AG08395 (cell line): ENCODE results near the gene RAB9B.
A peak's percentile ranks its signal among the peaks of the same experiment; 100 is the strongest.
"Not testable (repeated sequence)": the region's sequence is repeated elsewhere in the genome, so short reads cannot be mapped to it uniquely, and the experiment has no call there.

Experiments
- DNase-seq: peaks from one replicate; pipeline ENCODE4 v3.0.0; 2012; ENCODE audit warnings: mixed read lengths, low spot score

The RAB9B gene, protein sequence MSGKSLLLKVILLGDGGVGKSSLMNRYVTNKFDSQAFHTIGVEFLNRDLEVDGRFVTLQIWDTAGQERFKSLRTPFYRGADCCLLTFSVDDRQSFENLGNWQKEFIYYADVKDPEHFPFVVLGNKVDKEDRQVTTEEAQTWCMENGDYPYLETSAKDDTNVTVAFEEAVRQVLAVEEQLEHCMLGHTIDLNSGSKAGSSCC

DNA sequence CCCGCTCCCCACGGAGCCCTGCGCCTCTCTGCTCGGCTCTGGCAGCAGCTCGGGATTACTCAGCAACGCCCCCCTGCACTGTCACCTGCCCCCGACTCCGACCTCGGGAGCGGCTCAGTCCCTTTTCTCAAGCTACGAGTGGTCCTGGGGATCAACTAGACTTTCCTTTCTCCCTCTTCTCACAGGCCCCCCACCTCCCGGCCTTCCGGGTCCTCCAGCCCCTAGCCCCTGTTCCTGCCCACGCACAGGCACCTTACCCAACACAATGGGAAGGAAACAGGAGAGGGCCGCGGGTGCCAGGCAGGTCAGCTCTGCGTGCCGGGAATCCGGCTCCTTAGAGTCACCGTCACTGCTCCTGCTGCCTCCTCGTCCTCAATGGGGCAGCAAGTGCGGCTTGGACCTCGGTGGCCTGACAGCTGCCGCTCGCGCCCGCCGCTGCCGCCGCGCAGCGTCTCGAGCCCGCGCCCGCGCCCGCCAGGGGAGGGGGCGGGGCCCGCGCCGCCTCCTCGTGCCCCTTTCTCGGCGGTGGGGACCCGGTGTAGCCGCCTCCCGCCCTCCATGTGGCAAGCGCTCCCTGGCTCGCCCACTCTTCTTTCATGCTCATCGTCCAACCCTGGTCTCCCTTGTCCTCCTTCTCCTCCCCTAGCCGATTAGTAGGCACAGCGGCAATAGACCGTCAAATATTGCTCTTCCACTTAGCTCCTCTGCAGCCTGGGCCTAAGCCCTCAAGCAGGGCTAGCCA lies at the start of gene RAB9B:
Gene RAB9B (minus strand): TSS at position 455 of the 742 bp plus-strand sequence. CDS start 6,473 bp downstream, outside the sequence.
- DNase-seq, result peak; percentile 20

DNA sequence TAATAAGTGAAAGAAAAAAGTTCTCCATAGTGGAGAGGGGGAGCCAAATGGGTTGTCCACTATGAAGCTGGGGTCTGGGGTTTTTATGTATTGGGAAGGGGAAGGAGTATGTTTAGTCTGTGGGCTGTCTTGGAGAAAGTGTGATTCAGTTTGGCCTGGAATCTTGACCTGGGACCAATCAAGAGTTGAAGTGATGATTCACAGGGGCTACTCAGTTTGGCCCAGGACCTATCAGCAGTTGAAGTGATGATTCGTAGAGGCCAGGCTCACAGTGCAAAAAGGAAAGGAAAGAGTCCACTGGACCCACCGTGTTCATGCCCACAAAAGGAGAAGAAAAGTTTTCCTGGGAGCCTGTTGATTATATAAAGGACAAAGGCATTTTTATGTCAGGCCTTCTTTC lies 47.3 kb upstream of the RAB9B start:
- peak; percentile 23 for DNase-seq

GRCh38 chrX:103878466-103879122 lies 46.5 kb upstream of the RAB9B start:
- DNase-seq, result peak; percentile 66

- DNase-seq, result no peak
These were observed 45.5 kb upstream of the RAB9B start for GRCh38 chrX:103877571-103877970.

GRCh38 chrX:103864886-103865534 lies 33.0 kb upstream of the RAB9B start:
- DNase-seq, result no peak

DNA sequence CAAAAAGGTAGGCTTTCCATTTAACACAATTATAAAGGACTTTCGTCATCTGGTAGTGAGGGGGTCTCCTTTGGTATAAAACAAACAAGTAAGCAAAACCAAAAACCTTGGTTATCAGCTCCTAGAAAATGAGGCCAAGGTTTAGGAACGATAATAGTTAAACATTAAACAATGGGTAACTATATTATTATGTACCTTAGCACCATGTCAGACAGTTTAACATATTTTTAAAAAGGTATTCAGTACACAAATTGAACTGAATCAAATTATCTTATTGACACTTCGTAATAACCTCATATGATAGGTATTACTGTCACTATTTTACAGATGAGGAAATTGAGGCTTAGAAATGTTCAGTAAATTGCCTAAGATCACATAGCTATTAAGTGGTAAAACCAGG lies 32.1 kb upstream of the RAB9B start:
- no peak for DNase-seq

DNA sequence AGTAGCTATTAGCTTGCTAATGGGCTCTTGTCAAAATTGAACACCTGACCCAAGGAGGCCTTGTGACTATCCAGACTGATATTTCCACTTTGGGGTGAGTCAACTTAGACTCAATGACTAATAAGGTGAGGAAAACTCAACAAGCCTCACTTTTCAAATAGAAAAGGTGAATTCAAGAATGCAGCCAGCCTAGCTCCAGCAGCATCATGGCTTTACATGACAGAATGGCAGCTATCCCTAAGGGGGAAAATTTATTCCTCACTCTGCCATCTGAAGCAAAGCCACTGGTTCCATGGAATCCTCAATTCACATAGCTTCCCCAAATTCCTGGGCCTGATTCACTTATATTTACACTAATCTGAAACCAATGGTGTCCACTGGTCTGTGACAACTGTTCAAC lies 29.1 kb upstream of the RAB9B start:
- DNase-seq, result no peak

DNA sequence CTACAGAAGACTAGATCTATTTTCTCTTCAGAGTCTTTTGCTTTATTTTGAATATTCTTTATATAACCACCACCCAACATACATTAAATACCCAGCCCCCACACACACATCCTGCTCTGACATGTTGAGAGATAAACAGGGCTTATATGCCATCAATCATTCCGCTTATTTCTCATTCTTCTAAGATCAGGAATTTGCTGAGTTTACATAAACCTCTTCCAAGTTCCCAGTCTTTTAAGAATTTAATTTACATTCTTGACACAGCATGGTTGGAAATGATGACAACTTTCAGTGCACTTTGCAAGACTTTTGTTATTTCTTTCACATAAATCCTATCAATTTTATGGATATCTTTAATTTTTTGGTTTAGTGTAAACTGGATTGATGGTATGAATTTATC lies 17.5 kb upstream of the RAB9B start:
- no peak for DNase-seq

DNA sequence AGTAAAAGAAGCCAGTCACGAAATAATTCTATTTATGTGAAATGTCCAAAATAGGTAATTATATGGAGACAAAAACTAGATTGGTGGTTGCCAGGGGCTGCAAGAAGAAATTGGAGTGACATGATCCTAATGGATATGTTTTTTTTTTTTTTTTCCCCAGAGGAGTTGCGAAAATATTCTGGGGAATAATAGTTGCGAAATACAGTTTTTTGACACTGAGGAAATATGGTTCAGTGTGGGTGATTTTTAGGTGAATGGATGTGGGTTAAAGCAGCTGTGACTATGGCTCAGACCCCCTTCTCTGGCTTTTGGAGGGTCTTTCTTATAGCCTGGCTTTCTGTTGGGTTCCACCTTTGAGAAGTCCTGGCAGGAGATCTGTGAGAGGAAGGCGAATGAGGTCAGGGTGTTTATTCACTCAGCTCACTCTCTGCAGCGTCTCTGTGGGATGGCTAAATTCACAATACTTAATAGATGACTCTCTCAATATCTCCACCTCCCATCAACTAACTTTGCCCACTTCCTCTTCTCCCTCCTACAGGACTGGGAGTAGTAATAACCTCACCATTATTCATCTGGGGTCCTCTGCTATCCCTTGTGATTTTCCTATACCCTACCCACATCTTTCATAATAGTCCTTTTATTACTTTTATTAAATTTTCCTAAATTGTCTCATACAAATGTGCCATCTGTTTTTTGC lies 15.3 kb upstream of the RAB9B start:
- no peak for DNase-seq

DNA sequence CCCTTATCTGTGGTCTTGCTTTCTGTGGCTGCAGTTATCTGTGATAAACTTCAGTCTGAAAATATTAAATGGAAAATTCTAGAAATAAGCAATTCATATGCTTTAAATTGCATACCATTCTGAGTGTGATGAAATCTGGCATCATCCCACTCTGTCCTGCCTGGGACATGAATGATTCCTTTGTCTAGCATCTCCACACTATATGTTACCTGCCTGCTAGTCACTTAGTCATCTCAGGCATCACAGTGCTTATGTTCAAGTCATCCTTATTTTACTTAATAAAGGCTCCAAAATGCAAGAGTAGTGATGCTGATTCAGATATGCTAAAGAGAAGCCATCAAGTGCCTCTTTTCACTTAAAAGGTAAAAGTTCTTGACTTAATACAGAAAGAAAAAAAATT lies 14.3 kb upstream of the RAB9B start:
- no peak for DNase-seq

- DNase-seq, result peak; percentile 76
These were observed 13.2 kb upstream of the RAB9B start for GRCh38 chrX:103845165-103845653.

- DNase-seq, result no peak
These were observed 7.3 kb upstream of the RAB9B start for GRCh38 chrX:103839404-103839803.

DNA sequence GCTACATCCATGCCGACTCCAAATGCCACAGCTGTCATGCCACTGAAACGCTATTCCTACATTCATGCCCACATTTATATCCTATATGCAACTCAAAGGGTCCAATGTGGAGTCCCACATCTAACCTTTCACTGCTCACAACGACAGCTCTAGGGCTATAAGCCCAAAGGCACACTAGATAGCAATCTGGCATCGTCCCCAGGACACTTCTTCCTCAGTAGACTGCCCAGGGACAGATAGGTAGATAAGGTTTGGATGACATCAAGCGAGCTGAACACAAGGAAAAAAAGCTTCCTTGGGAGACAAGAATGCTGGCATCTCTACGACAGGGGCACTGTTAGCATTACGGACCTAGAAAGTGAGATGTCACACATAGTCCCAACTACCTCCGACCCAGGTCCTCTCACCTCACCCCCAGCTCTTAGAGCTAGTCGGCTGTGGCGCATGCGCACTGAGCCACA lies 685 bp downstream of the RAB9B start:
- peak; percentile 75 for DNase-seq

- no peak for DNase-seq
These were observed 1.2 kb downstream of the RAB9B start for GRCh38 chrX:103830848-103831247.

DNA sequence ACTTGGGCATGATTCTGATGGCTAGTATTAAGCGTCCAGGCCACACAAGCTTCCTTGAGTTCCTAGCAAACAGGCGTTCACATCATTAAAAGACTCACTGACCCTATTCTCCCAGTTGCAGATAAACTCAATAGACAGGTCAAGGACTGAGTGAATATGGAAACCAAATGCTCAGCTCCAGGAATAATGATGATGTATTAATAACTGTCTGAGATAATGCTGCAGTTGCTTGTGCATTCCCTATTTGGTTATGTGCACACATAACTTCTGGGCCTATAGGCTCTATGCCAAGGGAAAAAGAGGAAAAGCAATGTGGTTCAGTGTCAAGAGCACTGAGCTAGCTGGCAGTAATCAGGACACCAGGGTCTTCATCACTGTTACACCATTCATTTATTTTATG lies 3.5 kb downstream of the RAB9B start:
- DNase-seq, result no peak

DNA sequence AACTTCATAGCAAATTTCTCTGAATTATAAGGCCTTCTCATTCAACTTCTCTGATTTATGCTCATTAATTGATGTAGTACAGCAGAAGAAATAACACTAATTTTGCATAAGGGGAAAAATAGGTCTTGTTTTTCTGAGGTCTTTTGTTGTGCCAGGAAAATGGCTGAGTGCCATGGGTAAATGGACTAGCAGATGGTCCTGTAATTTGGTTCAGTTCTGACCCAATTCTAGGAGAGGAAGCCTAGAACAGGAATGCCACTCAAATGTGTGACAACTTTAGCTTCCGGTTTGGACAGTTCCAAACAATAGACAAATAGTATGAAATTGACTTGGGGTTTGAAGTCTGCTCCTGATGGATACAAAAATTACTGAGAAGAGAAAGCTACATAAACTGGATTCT lies 6.2 kb downstream of the RAB9B start:
- no peak for DNase-seq

- no peak for DNase-seq
These were observed 8.5 kb downstream of the RAB9B start for GRCh38 chrX:103823591-103823990.

- DNase-seq, result not testable (repeated sequence)
These were observed 11.3 kb downstream of the RAB9B start for GRCh38 chrX:103820802-103821201.

GRCh38 chrX:103818842-103819619 lies 13.0 kb downstream of the RAB9B start:
- DNase-seq, result no peak

DNA sequence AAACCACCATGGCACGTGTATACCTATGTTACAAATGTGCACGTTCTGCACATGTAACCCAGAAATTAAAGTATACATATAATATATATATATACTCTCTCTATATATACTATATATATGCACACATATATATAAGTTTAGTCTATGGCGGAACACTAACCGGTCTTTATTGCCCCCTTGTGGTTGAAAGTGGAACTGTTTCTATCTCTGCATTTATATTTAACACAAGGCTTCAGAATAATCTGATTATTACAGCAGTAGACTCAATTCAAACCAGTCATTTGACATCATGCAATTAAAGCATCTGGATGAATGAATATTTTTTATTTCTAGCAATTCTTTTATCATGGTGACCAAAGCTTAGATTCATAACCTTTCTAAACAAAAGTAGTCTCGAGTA lies 14.6 kb downstream of the RAB9B start:
- peak; percentile 31 for DNase-seq

- DNase-seq, result not testable (repeated sequence)
These were observed 15.0 kb downstream of the RAB9B start for GRCh38 chrX:103817101-103817500.
